Activated CD4-positive, alpha-beta memory T cell treated with anti-CD3 and anti-CD28 coated beads for 36 hours (primary cell): Measurements from ENCODE around the gene LRBA. TPM values are rescaled to one million over a fixed set of nuclear protein-coding genes. Genes with fewer than 3 reads are reported as not detected.

Experiments used
- CTCF ChIA-PET: fragments of 350-600 bp; sonication (Branson Sonifier 250); formaldehyde crosslinking; loops from one replicate; lab custom pipeline; 2021; ENCODE audit warnings: antibody characterized with exemption, inconsistent platforms; lab: Charles Lee
- POLR2A ChIA-PET: fragments of 350-600 bp; sonication (Branson Sonifier 250); formaldehyde crosslinking; loops from one replicate; lab custom pipeline; 2021; ENCODE audit warnings: antibody characterized with exemption; lab: Charles Lee
- DNase-seq: peaks from one replicate; pipeline ENCODE4 v3.0.0-alpha.2; 2020
- H3K27ac Mint-ChIP-seq: one replicate; pipeline ENCODE4 v1.8.0; 2021; ENCODE audit warnings: mixed read lengths
- H3K27me3 Mint-ChIP-seq: one replicate; pipeline ENCODE4 v1.8.0; 2021; ENCODE audit warnings: mixed read lengths
- H3K36me3 Mint-ChIP-seq: one replicate; pipeline ENCODE4 v1.8.0; 2021; ENCODE audit warnings: mixed read lengths
- H3K4me1 Mint-ChIP-seq: one replicate; pipeline ENCODE4 v1.8.0; 2021; ENCODE audit warnings: low read depth, mixed read lengths
- H3K4me3 Mint-ChIP-seq: one replicate; pipeline ENCODE4 v1.8.0; 2021; ENCODE audit warnings: mild to moderate bottlenecking, mixed read lengths
- H3K9me3 Mint-ChIP-seq: one replicate; pipeline ENCODE4 v1.8.0; 2021; ENCODE audit warnings: mixed read lengths
- intact Hi-C: fragments of 100-400 bp; cut with micrococcal nuclease; formaldehyde crosslinking; loops from one replicate; pipeline ENCODE4 v1.15.1; 2023
- total RNA-seq, 2 experiments: library from RNA; stranded (reverse); gene quantifications; one replicate each; pipeline ENCODE4 v1.2.3, GENCODE V29; 2021

LRBA gene
- total RNA-seq, 2 experiments from 2014 or later, result 62.4 to 63.7 TPM

- H3K4me1 Mint-ChIP-seq, result no peaks in the 10 kb centered on the region
- POLR2A ChIA-PET, result no interaction called here
- CTCF ChIA-PET, result interaction anchor here (1.2 kb wide), 1 partner anchor 19 kb away, joined by 3 read pairs; no protein-coding TSS in a partner anchor
- no peak overlapping the region for H3K27ac Mint-ChIP-seq
- DNase-seq, result no peak
- H3K9me3 Mint-ChIP-seq, result no peaks in the 10 kb centered on the region
- H3K4me3 Mint-ChIP-seq, result no peak overlapping the region
- intact Hi-C loops, result no loop called here
- H3K27me3 Mint-ChIP-seq, result no peaks in the 10 kb centered on the region
- peaks cover 29% of the 10 kb centered on the region for H3K36me3 Mint-ChIP-seq
Observed at GRCh38 chr4:150588316-150588715, 426.8 kb downstream of the LRBA start.

- intact Hi-C loops, result no loop called here
- ChIA-PET POLR2A (no interaction called here), CTCF (no interaction called here)
- peaks cover 44% of the 10 kb centered on the region for H3K36me3 Mint-ChIP-seq
- no peak overlapping the region for H3K27ac Mint-ChIP-seq
- H3K9me3 Mint-ChIP-seq, result peaks cover 2% of the 10 kb centered on the region
- H3K27me3 Mint-ChIP-seq, result no peaks in the 10 kb centered on the region
- no peaks in the 10 kb centered on the region for H3K4me1 Mint-ChIP-seq
- DNase-seq, result no peak
- no peak overlapping the region for H3K4me3 Mint-ChIP-seq
Observed at GRCh38 chr4:150586162-150586810, 428.8 kb downstream of the LRBA start.

- no peaks in the 10 kb centered on the region for H3K4me1 Mint-ChIP-seq
- H3K27me3 Mint-ChIP-seq, result no peaks in the 10 kb centered on the region
- no peak overlapping the region for H3K4me3 Mint-ChIP-seq
- H3K36me3 Mint-ChIP-seq, result peaks cover 44% of the 10 kb centered on the region
- DNase-seq, result no peak
- intact Hi-C loops, result no loop called here
- peaks cover 2% of the 10 kb centered on the region for H3K9me3 Mint-ChIP-seq
- no peak overlapping the region for H3K27ac Mint-ChIP-seq
- ChIA-PET CTCF (no interaction called here), POLR2A (no interaction called here)
Observed at GRCh38 chr4:150585611-150586010, 429.5 kb downstream of the LRBA start.

GRCh38 chr4:150584111-150584915 is 430.8 kb downstream of the LRBA start:
- no peaks in the 10 kb centered on the region for H3K27me3 Mint-ChIP-seq
- peaks cover 51% of the 10 kb centered on the region for H3K36me3 Mint-ChIP-seq
- ChIA-PET CTCF (no interaction called here), POLR2A (no interaction called here)
- peaks cover 8% of the 10 kb centered on the region for H3K9me3 Mint-ChIP-seq
- no peak for DNase-seq
- no peaks in the 10 kb centered on the region for H3K4me1 Mint-ChIP-seq
- H3K27ac Mint-ChIP-seq, result no peak overlapping the region
- intact Hi-C loops, result no loop called here
- H3K4me3 Mint-ChIP-seq, result no peak overlapping the region

GRCh38 chr4:150583287-150584110 is 431.6 kb downstream of the LRBA start:
- no peak for DNase-seq
- peaks cover 8% of the 10 kb centered on the region for H3K9me3 Mint-ChIP-seq
- H3K27ac Mint-ChIP-seq, result no peak overlapping the region
- H3K4me3 Mint-ChIP-seq, result no peak overlapping the region
- ChIA-PET CTCF (no interaction called here), POLR2A (no interaction called here)
- H3K36me3 Mint-ChIP-seq, result peaks cover 56% of the 10 kb centered on the region
- intact Hi-C loops, result no loop called here
- H3K4me1 Mint-ChIP-seq, result no peaks in the 10 kb centered on the region
- no peaks in the 10 kb centered on the region for H3K27me3 Mint-ChIP-seq

GRCh38 chr4:150582873-150583286 is 432.2 kb downstream of the LRBA start:
- CTCF ChIA-PET, result no interaction called here
- H3K27me3 Mint-ChIP-seq, result no peaks in the 10 kb centered on the region
- POLR2A ChIA-PET, result no interaction called here
- H3K9me3 Mint-ChIP-seq, result peaks cover 8% of the 10 kb centered on the region
- H3K36me3 Mint-ChIP-seq, result peaks cover 53% of the 10 kb centered on the region
- intact Hi-C loops, result no loop called here
- no peak for DNase-seq
- H3K27ac Mint-ChIP-seq, result no peak overlapping the region
- no peak overlapping the region for H3K4me3 Mint-ChIP-seq
- H3K4me1 Mint-ChIP-seq, result no peaks in the 10 kb centered on the region

- no peaks in the 10 kb centered on the region for H3K27me3 Mint-ChIP-seq
- ChIA-PET CTCF (no interaction called here), POLR2A (no interaction called here)
- H3K27ac Mint-ChIP-seq, result no peak within 1 kb of the TSS
- intact Hi-C loops, result no loop called here
- no peak for DNase-seq
- no peak within 1 kb of the TSS for H3K4me3 Mint-ChIP-seq
- H3K9me3 Mint-ChIP-seq, result peaks cover 8% of the 10 kb centered on the region
- H3K4me1 Mint-ChIP-seq, result no peaks in the 10 kb centered on the region
- H3K36me3 Mint-ChIP-seq, result peaks cover 49% of the 10 kb centered on the region
Observed at GRCh38 chr4:150582146-150582872, 432.8 kb downstream of the LRBA start, which contains the start of gene MAB21L2. TSS of gene MAB21L2 (plus strand) at chr4:150582151. CDS start at chr4:150583030, 879 bp downstream.

GRCh38 chr4:150581641-150582051 is 433.4 kb downstream of the LRBA start:
- DNase-seq, result no peak
- intact Hi-C loops, result no loop called here
- Mint-ChIP-seq H3K27ac (no peak overlapping the region), H3K4me1 (no peaks in the 10 kb centered on the region), H3K36me3 (peaks cover 49% of the 10 kb centered on the region), H3K4me3 (no peak overlapping the region), H3K27me3 (no peaks in the 10 kb centered on the region), H3K9me3 (peaks cover 8% of the 10 kb centered on the region)
- CTCF ChIA-PET, result no interaction called here
- POLR2A ChIA-PET, result no interaction called here

- Mint-ChIP-seq H3K27me3 (no peaks in the 10 kb centered on the region), H3K4me1 (no peaks in the 10 kb centered on the region), H3K27ac (no peak overlapping the region), H3K9me3 (peaks cover 8% of the 10 kb centered on the region), H3K36me3 (peaks cover 47% of the 10 kb centered on the region), H3K4me3 (no peak overlapping the region)
- ChIA-PET CTCF (no interaction called here), POLR2A (no interaction called here)
- intact Hi-C loops, result no loop called here
- DNase-seq, result no peak
Observed at GRCh38 chr4:150581056-150581605, 434.0 kb downstream of the LRBA start.

- POLR2A ChIA-PET, result no interaction called here
- Mint-ChIP-seq H3K27ac (no peak overlapping the region), H3K9me3 (peaks cover 8% of the 10 kb centered on the region), H3K36me3 (peaks cover 45% of the 10 kb centered on the region), H3K4me1 (no peaks in the 10 kb centered on the region), H3K4me3 (no peak overlapping the region), H3K27me3 (no peaks in the 10 kb centered on the region)
- CTCF ChIA-PET, result no interaction called here
- intact Hi-C loops, result no loop called here
- no peak for DNase-seq
Observed at GRCh38 chr4:150580306-150580705, 434.8 kb downstream of the LRBA start.

GRCh38 chr4:150579551-150580234 is 435.4 kb downstream of the LRBA start:
- Mint-ChIP-seq H3K27ac (no peak overlapping the region), H3K9me3 (peaks cover 8% of the 10 kb centered on the region), H3K4me3 (no peak overlapping the region), H3K36me3 (peaks cover 45% of the 10 kb centered on the region), H3K4me1 (no peaks in the 10 kb centered on the region), H3K27me3 (no peaks in the 10 kb centered on the region)
- intact Hi-C loops, result no loop called here
- ChIA-PET POLR2A (no interaction called here), CTCF (no interaction called here)
- no peak for DNase-seq
